ENCODE data around the gene RNF168. TPM values are rescaled to one million over a fixed set of nuclear protein-coding genes. Genes with fewer than 3 reads are reported as not detected.
A peak's percentile ranks its signal among the peaks of the same experiment; 100 is the strongest.

Gene RNF168
- total and polyA plus RNA-seq, 2 of the 4 experiments (the other 2 are of a cell fraction), result 2.5 to 15.2 TPM

DNA sequence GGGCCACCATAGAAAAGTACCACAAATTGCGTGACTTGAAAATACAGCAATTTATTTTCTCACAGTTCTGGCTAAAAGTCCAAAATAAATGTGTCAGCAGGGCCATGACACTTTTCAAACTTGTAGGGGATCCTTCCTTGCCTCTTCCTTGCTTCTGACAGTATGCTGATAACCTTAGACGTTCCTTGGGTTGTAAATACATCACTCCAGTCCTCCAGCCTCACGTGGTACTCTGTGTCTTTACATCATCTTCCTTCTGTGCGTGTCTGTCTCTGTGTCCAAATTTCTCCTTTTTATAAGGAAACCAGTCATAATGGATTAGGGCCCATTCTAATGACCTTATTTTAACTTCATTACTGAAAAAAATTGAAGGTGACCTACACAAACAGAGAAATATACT lies 7.4 kb downstream of the RNF168 start:
- no peak overlapping the region for H2BK20ac ChIP-seq (ENCODE audit: low read depth, low read length)
- H3K4ac ChIP-seq (ENCODE audit: low read depth, low read length), result no peak overlapping the region
- no peak overlapping the region for H2AFZ ChIP-seq (replicated peaks; ENCODE audit: low read length, poor library complexity)
- H3K23ac ChIP-seq (ENCODE audit: low read depth, low read length), result 0 out of 2 replicates have a peak overlapping the region, but pooled peaks have one; percentile 44
- peaks cover 3% of the 10 kb centered on the region; the same call in 1 of the 2 replicates for H3K36me3 ChIP-seq (ENCODE audit: control insufficient read depth, insufficient read depth, low read length)
- POLR2A ChIA-PET (ENCODE audit: unreplicated experiment), result no interaction called here
- H3K9me1 ChIP-seq (ENCODE audit: insufficient read depth, low read length), result peaks cover 8% of the 10 kb centered on the region
- no peak overlapping the region for H3K18ac ChIP-seq (ENCODE audit: low read depth, low read length)
- no peak overlapping the region; a peak in 1 of 4 replicates for H4K8ac ChIP-seq (ENCODE audit: low read depth in 2 of 2, low read length in 2 of 2)
- no peak overlapping the region for H4K91ac ChIP-seq (ENCODE audit: insufficient read depth, low read depth, low read length)
- ATAC-seq (ENCODE audit: low read depth), result no peak
- no peaks in the 10 kb centered on the region for H3K27me3 ChIP-seq (ENCODE audit: control insufficient read depth, insufficient read depth, low read length)
- no peak overlapping the region for H2BK15ac ChIP-seq (ENCODE audit: low read depth, low read length)
- H3K27ac ChIP-seq (ENCODE audit: insufficient read depth, low read length), result no peak overlapping the region
- no peak for DNase-seq
- peaks cover 2% of the 10 kb centered on the region; the same call in 1 of the 2 replicates for H3K4me1 ChIP-seq (ENCODE audit: control insufficient read depth, insufficient read depth, low read length)
- intact Hi-C loops (cut with micrococcal nuclease) (no loop called here), dilution Hi-C loops (cut with HindIII; ENCODE audit: low sequenced_read_pairs, unreplicated experiment) (no loop called here), in situ Hi-C loops (cut with MboI; ENCODE audit: low sequenced_read_pairs) (no loop called here)
- no peak overlapping the region for H4K5ac ChIP-seq (ENCODE audit: low read depth, low read length)
- no peak overlapping the region for H3K14ac ChIP-seq (replicated peaks; ENCODE audit: low read depth, low read length)
- H2BK120ac ChIP-seq (ENCODE audit: low read depth, low read length), result no peak overlapping the region
- peaks cover 13 to 70% of the 10 kb centered on the region in 2 experiments for H3K79me1 ChIP-seq (ENCODE audit: low read depth in 1 of 2, low read length in 2 of 2)
- no CpG with 5 or more reads among the region's 4 CpGs for WGBS, 2 experiments (ENCODE audit: extremely low coverage in 2 of 2, insufficient read length in 1 of 2)
- TF ChIP-seq POLR2A (IDR thresholded peaks at IDR 0.05; ENCODE audit: low read depth, low read length) (no peak), FOS (IDR thresholded peaks at IDR 0.05; ENCODE audit: low read depth, low read length) (no peak), BHLHE40 (IDR thresholded peaks at IDR 0.05; ENCODE audit: low read depth, low read length) (no peak), MAFK (IDR thresholded peaks at IDR 0.05; ENCODE audit: low read depth, low read length) (no peak), RAD21 (IDR thresholded peaks at IDR 0.05; ENCODE audit: low read length) (no peak), CEBPB (IDR thresholded peaks at IDR 0.05; ENCODE audit: low read depth, low read length) (no peak), MAZ (IDR thresholded peaks at IDR 0.05; ENCODE audit: borderline replicate concordance, low read depth, low read length) (no peak)
- TF ChIP-seq, protein P1, sequence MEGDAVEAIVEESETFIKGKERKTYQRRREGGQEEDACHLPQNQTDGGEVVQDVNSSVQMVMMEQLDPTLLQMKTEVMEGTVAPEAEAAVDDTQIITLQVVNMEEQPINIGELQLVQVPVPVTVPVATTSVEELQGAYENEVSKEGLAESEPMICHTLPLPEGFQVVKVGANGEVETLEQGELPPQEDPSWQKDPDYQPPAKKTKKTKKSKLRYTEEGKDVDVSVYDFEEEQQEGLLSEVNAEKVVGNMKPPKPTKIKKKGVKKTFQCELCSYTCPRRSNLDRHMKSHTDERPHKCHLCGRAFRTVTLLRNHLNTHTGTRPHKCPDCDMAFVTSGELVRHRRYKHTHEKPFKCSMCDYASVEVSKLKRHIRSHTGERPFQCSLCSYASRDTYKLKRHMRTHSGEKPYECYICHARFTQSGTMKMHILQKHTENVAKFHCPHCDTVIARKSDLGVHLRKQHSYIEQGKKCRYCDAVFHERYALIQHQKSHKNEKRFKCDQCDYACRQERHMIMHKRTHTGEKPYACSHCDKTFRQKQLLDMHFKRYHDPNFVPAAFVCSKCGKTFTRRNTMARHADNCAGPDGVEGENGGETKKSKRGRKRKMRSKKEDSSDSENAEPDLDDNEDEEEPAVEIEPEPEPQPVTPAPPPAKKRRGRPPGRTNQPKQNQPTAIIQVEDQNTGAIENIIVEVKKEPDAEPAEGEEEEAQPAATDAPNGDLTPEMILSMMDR (conservative IDR thresholded peaks at IDR 0.05; ENCODE audit: low read depth, low read length), result no peak
- H2AK9ac ChIP-seq (replicated peaks; ENCODE audit: low read depth, low read length, poor library complexity), result no peak overlapping the region
- H3K56ac ChIP-seq (ENCODE audit: extremely low read depth, insufficient read depth, low read length), result no peak overlapping the region
- no peaks in the 10 kb centered on the region for H3K9me3 ChIP-seq (ENCODE audit: control insufficient read depth, insufficient read depth, low read length)
- H3K9ac ChIP-seq (ENCODE audit: low read depth, low read length), result no peak overlapping the region
- peaks cover 48% of the 10 kb centered on the region for H4K20me1 ChIP-seq (ENCODE audit: insufficient read depth, low read length)
- BruUV-seq (replicated peaks), result no TSS peak
- H3K4me2 ChIP-seq (ENCODE audit: low read depth, low read length), result no peak overlapping the region
- H2AK5ac ChIP-seq (ENCODE audit: low read depth, low read length), result no peak overlapping the region
- no peak overlapping the region for H3K4me3 ChIP-seq (ENCODE audit: insufficient read depth, low read depth, low read length)
- no peak overlapping the region for H2BK5ac ChIP-seq (ENCODE audit: low read depth, low read length, poor library complexity, severe bottlenecking)
- CTCF ChIA-PET, result no interaction called here

Data from IMR-90 (cell line).